ENCODE measurements around the gene PPP1R1A. TPM values are rescaled to one million over a fixed set of nuclear protein-coding genes. Genes with fewer than 3 reads are reported as not detected.

The PPP1R1A gene
- total and polyA plus RNA-seq, 9 of the 15 experiments (the other 6 are each of a cell fraction or from before 2014, with no cell fraction given): not detected

GRCh38 chr12:54612225-54612750, 23.8 kb upstream of the PPP1R1A start (continued):
- no peak for TF ChIP-seq ETS1 (conservative IDR thresholded peaks at IDR 0.05; ENCODE audit: control insufficient read depth, low read depth, low read length)
- no peak for TF ChIP-seq TCF15 (CRISPR knock-in tag; IDR thresholded peaks at IDR 0.05)
- no peak for TF ChIP-seq PBX2 (CRISPR knock-in tag; IDR thresholded peaks at IDR 0.05; ENCODE audit: low read depth)
- no peak for TF ChIP-seq PBX2 (tag; conservative IDR thresholded peaks at IDR 0.05; ENCODE audit: low read depth)
- TF ChIP-seq GTF2A2 (tag; IDR thresholded peaks at IDR 0.05): no peak
- no peak for TF ChIP-seq MCM7 (IDR thresholded peaks at IDR 0.05)
- no peak for TF ChIP-seq CHD2 (IDR thresholded peaks at IDR 0.05; ENCODE audit: low read depth, low read length)
- no peak for TF ChIP-seq ZNF707 (CRISPR knock-in tag; conservative IDR thresholded peaks at IDR 0.05)
- no peak for TF ChIP-seq ZBTB7A (IDR thresholded peaks at IDR 0.05; ENCODE audit: borderline replicate concordance, control insufficient read depth, low read depth, low read length)
